Sciatic nerve (tissue), 2 donors: ENCODE data around the gene PPP1R12A. TPM values are rescaled to one million over a fixed set of nuclear protein-coding genes. Genes with fewer than 3 reads are reported as not detected.
"Not testable (repeated sequence)": the region's sequence is repeated elsewhere in the genome, so short reads cannot be mapped to it uniquely, and the experiment has no call there.

Experiments used
- ATAC-seq: fragments of 200-7000 bp; cut with Tn5 transposase; one replicate; pipeline ENCODE4 v1.9.1; 2020; ENCODE audit warnings: mild to moderate bottlenecking, moderate library complexity
- DNase-seq: peaks from one replicate; pipeline ENCODE4 v3.0.0-alpha.2; 2020; ENCODE audit warnings: low spot score
- intact Hi-C: fragments of 100-400 bp; cut with DNase I; formaldehyde crosslinking; loops from one replicate; pipeline ENCODE4 v1.14.2; 2022
- total RNA-seq: library from RNA; stranded (reverse); fragmentation: NEBNext Ultra II Directional; extraction: Animal tissue kit (Norgen Biotek cat#: 25700); gene quantifications from one replicate; pipeline ENCODE4 v1.2.1, GENCODE V29; 2021
- donor health status: DM: no; HTN: no; CAD: no.
- donor health status: DM: no; HTN: no; CAD: no.

PPP1R12A gene
- total RNA-seq, 1 donor from 2014 or later, result 143 TPM

GRCh38 chr12:79901506-79901905 lies 33.4 kb downstream of the PPP1R12A start:
- intact Hi-C loops, result no loop called here
- no peak for ATAC-seq
- DNase-seq, result no peak

- intact Hi-C loops, result no loop called here
- DNase-seq (no peak), ATAC-seq (no peak)
Observed at GRCh38 chr12:79900951-79901350, 33.9 kb downstream of the PPP1R12A start.

- intact Hi-C loops, result no loop called here
- DNase-seq (no peak), ATAC-seq (no peak)
Observed at GRCh38 chr12:79900199-79900598, 34.7 kb downstream of the PPP1R12A start.

DNA sequence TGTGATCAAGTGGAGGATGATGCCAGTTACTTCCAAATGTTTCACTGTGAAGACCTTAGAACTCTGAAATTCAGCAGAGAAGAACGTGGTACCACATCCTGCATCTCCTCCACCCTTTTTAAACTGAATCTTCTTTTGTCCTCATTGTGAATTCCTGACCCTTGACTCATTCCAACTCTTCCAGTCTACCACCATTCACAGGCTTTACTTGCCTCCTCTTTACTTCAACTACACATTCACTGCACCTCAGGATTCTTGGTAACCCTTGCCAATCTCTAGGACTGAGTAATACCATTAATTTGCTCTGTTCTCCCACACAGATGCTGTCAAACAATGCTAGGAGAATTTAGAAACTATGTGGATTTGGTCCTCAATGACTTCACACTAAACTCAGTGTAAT lies 37.3 kb downstream of the PPP1R12A start:
- intact Hi-C loops, result no loop called here
- DNase-seq, result no peak
- ATAC-seq, result no peak

GRCh38 chr12:79895804-79896203 lies 39.1 kb downstream of the PPP1R12A start:
- no peak for ATAC-seq
- no peak for DNase-seq
- intact Hi-C loops, result no loop called here

GRCh38 chr12:79895071-79895470 lies 39.8 kb downstream of the PPP1R12A start:
- intact Hi-C loops, result no loop called here
- DNase-seq (no peak), ATAC-seq (peak; percentile 55)

GRCh38 chr12:79891506-79892162 lies 43.3 kb downstream of the PPP1R12A start:
- intact Hi-C loops, result no loop called here
- DNase-seq (no peak), ATAC-seq (no peak)

- intact Hi-C loops, result no loop called here
- DNase-seq (no peak), ATAC-seq (no peak)
Observed at GRCh38 chr12:79887890-79888289, 47.0 kb downstream of the PPP1R12A start.

DNA sequence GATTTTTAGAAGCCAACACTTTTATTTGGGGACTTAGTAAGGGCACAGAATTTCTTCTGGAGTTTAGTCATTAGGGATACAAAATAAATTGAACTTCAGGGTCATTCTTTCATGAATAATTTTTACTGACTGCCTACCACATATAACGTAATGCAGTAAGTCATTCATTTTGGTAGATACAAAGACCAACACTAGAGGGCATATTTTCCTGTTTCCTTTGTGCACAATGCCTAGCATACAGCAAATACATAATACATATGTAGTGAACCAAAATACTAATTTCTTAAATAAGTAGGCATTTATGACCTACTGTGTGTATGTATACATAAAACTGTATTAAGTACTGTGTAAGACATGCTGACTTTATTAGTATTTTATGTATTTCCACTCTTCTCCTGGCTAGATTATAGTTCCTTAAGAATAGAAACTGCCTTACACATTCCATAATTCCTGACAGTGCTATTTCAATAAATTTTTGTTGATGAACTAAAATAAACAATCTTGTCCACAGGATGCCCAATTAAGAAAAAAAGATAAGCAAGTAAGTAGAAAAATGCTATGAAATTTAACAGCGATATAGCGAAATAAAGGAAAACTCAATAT lies 47.9 kb downstream of the PPP1R12A start:
- peak; percentile 69 for ATAC-seq
- no peak for DNase-seq
- intact Hi-C loops, result no loop called here

GRCh38 chr12:79885911-79886490 lies 48.9 kb downstream of the PPP1R12A start:
- ATAC-seq, result no peak
- intact Hi-C loops, result no loop called here

GRCh38 chr12:79884401-79885006 lies 50.4 kb downstream of the PPP1R12A start:
- DNase-seq, result no peak
- ATAC-seq, result no peak
- intact Hi-C loops, result no loop called here

More at GRCh38 chr12:79885911-79886490, 48.9 kb downstream of the PPP1R12A start:
- DNase-seq, result no peak

DNA sequence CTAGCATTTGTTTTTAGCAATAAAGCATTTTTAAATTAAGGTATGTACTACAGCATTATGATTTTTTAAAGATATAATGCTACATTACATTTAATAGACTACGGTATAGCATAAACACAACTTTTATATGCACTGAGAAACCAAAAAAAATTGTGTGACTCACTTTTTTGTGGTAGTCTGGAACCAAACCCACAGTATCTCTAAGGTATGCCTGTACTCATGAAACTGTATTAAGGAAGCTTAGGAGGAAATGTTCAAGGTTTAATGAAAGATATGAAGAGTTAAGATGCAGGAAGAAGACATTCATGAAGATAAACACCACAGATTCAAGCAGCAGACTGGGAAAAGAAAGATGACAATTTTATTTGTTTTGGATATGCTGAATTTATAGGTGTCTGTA lies 51.7 kb downstream of the PPP1R12A start:
- ATAC-seq, result no peak
- DNase-seq, result no peak
- intact Hi-C loops, result no loop called here

GRCh38 chr12:79881351-79881750 lies 53.5 kb downstream of the PPP1R12A start:
- DNase-seq (no peak), ATAC-seq (no peak)
- intact Hi-C loops, result no loop called here

- ATAC-seq, result not testable (repeated sequence)
Observed at GRCh38 chr12:79878506-79878905, 56.4 kb downstream of the PPP1R12A start.

DNA sequence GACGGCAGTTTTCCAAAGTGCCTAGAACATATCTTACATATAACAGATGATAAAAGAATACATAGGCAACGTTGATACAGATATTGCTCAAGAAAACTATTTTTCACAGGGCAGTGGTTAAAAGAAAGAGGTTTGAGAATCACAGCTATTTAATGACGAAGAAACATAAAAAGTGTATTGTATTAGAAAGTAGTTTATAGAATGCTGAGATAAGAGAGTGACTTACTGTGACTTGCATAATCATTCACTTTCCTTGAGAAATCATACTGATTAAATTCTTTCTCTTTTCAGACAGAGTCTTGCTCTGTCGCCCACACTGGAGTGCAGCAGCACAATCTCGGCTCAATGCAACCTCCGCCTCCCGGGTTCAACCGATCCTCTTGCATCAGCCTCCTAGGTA lies 57.7 kb downstream of the PPP1R12A start:
- DNase-seq (no peak), ATAC-seq (no peak)
- intact Hi-C loops, result no loop called here

More at GRCh38 chr12:79878506-79878905, 56.4 kb downstream of the PPP1R12A start:
- intact Hi-C loops, DNase-seq: not testable (repeated sequence)

GRCh38 chr12:79874665-79875064 lies 60.2 kb downstream of the PPP1R12A start:
- no peak for ATAC-seq
- intact Hi-C loops, result no loop called here

GRCh38 chr12:79873201-79873600 lies 61.7 kb downstream of the PPP1R12A start:
- DNase-seq (no peak), ATAC-seq (no peak)
- intact Hi-C loops, result no loop called here

More at GRCh38 chr12:79874665-79875064, 60.2 kb downstream of the PPP1R12A start:
- DNase-seq, result no peak

- DNase-seq (no peak), ATAC-seq (no peak)
- intact Hi-C loops, result no loop called here
Observed at GRCh38 chr12:79871621-79872020, 63.3 kb downstream of the PPP1R12A start.

GRCh38 chr12:79870916-79871315 lies 64.0 kb downstream of the PPP1R12A start:
- DNase-seq, result no peak
- ATAC-seq, result no peak
- intact Hi-C loops, result no loop called here

DNA sequence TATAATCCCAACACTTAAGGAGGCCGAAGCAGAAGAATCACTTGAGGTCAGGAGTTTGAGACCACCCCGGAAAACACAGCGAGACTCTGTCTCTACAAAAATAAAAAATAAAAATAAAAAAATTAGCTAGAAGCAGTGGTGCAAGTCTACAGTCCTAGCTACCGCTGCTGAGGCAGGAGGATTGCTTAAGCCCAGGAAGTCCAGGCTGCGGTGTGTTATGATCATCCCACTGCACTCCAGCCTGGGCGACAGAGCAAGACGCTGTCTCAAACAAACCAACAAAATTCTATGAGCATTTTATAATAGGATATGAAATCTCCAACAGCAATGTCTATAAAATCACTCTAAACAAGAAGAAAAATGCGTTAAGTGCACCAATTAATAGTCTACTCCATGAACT lies 75.3 kb downstream of the PPP1R12A start:
- no peak for DNase-seq
- intact Hi-C loops, result no loop called here
- ATAC-seq, result no peak
